GM12878 (cell line): ENCODE measurements around the gene EID1. TPM values are rescaled to one million over a fixed set of nuclear protein-coding genes. Genes with fewer than 3 reads are reported as not detected.

Experiments used
- ATAC-seq: fragments of 200-7000 bp; cut with Tn5 transposase; 3 replicates; pipeline ENCODE4 v1.9.1; 2020; ENCODE audit warnings: mild to moderate bottlenecking, moderate library complexity
- BruUV-seq: library from RNA; stranded (reverse); fragments of 400-500 nt; replicated peaks from 2 replicates; lab custom pipeline; 2021; lab: Mats Ljungman, UMichigan
- CTCF ChIA-PET: fragments of 300-600 bp; sonication (Branson Sonifier 250); formaldehyde crosslinking; extraction: SDS; loops from one replicate; lab custom pipeline; 2021; ENCODE audit warnings: inconsistent platforms; lab: Yijun Ruan, JAX
- POLR2A ChIA-PET: fragments of 350-600 bp; formaldehyde crosslinking; extraction: SDS; loops from one replicate; lab custom pipeline; 2021; ENCODE audit warnings: inconsistent platforms; lab: Charles Lee
- RAD21 ChIA-PET: fragments of 300-600 bp; sonication (Branson Sonifier 250); formaldehyde crosslinking; loops from one replicate; lab custom pipeline; 2023; ENCODE audit warnings: antibody characterized with exemption; ENCODE audit not compliant: unreplicated experiment; lab: Charles Lee
- SMC1A ChIA-PET: fragments of 300-600 bp; sonication (Branson Sonifier 250); formaldehyde crosslinking; loops from one replicate; lab custom pipeline; 2023; ENCODE audit not compliant: unreplicated experiment, uncharacterized antibody; lab: Charles Lee
- DNase-seq: peaks from one replicate; pipeline ENCODE4 v3.0.0-alpha.2; 2011; ENCODE audit warnings: low read depth, low spot score
- FAIRE-seq: peaks from 3 replicates; lab custom pipeline; 2011; peaks lifted over from hg19 to GRCh38; lab: Jason Lieb, UNC
- H2AFZ ChIP-seq: 2 replicates; pipeline ENCODE4 v1.6.0; 2011; ENCODE audit warnings: low read depth, low read length, control low read depth; ENCODE audit not compliant: control insufficient read depth
- H3K27ac ChIP-seq: 2 replicates; pipeline ENCODE4 v1.5.1; 2011; ENCODE audit warnings: control low read depth; ENCODE audit not compliant: control insufficient read depth, insufficient read depth
- H3K27me3 ChIP-seq, 2 experiments: replicated peaks in 1 of 2; 2 replicates each; pipeline versions ENCODE4 v1.6.0 to v1.6.1; 2011; ENCODE audit warnings: low read length in 1 of 2; ENCODE audit not compliant: control insufficient read depth in 2 of 2, insufficient read depth in 2 of 2
- H3K36me3 ChIP-seq, 2 experiments: 2 replicates each; pipeline ENCODE4 v1.5.1; 2011; ENCODE audit warnings: low read length in 1 of 2; ENCODE audit not compliant: control insufficient read depth in 2 of 2, insufficient read depth in 2 of 2
- H3K4me1 ChIP-seq: 2 replicates; pipeline ENCODE4 v1.6.1; 2011; ENCODE audit warnings: mild to moderate bottlenecking, low read length, moderate library complexity, mixed read lengths; ENCODE audit not compliant: control insufficient read depth, insufficient read depth
- H3K4me2 ChIP-seq: 2 replicates; pipeline ENCODE4 v1.6.0; 2011; ENCODE audit warnings: control low read depth; ENCODE audit not compliant: control insufficient read depth, insufficient read depth
- H3K4me3 ChIP-seq: fragments of 200-600 bp; sonication (generic); 2 replicates; pipeline ENCODE4 v1.5.1; 2016
- H3K79me2 ChIP-seq: 2 replicates; pipeline ENCODE4 v1.6.0; 2011; ENCODE audit warnings: low read length; ENCODE audit not compliant: control insufficient read depth, insufficient read depth
- H3K9ac ChIP-seq: 2 replicates; pipeline ENCODE4 v1.8.0; 2011; ENCODE audit warnings: low read length, control low read depth, mixed read lengths; ENCODE audit not compliant: control insufficient read depth, insufficient read depth
- H3K9me3 ChIP-seq: replicated peaks from 3 replicates; pipeline ENCODE4 v1.5.1; 2011; ENCODE audit warnings: mild to moderate bottlenecking, low read length; ENCODE audit not compliant: control insufficient read depth, insufficient read depth
- H4K20me1 ChIP-seq: 2 replicates; pipeline ENCODE4 v1.6.0; 2011; ENCODE audit not compliant: control insufficient read depth, insufficient read depth
- ESRRA ChIP-seq: IDR thresholded peaks from 2 replicates; pipeline ENCODE4 v1.6.1; 2012; ENCODE audit warnings: mild to moderate bottlenecking, low read length, improper control_type of control experiment
- WGBS: methylation state at CpG from one replicate; pipeline ENCODE4 v1.1.6; 2016; ENCODE audit warnings: low lambda C conversion rate; ENCODE audit not compliant: insufficient replicate concordance, insufficient coverage; ENCODE audit errors: missing lambda C conversion rate; 5-methylcytosine and 5-hydroxymethylcytosine counted together
- in situ Hi-C: fragments of 300-500 bp; cut with MboI; formaldehyde crosslinking; loops from 9 replicates; pipeline ENCODE4 v1.14.3; 2018; ENCODE audit warnings: mixed read lengths
- intact Hi-C: fragments of 100-400 bp; cut with micrococcal nuclease; formaldehyde crosslinking; loops from one replicate; pipeline ENCODE4 v1.14.2; 2022; ENCODE audit not compliant: unreplicated experiment
- polyA plus RNA-seq, 11 experiments: library from polyadenylated mRNA; depleted of rRNA in 4 of 11; unstranded in 6 of 11; stranded (reverse) in 5 of 11; fragments of >200 nt; fragmentation: Nextera tagmentation in 4 of 11; fragmentation: Illumina TruSeq in 1 of 11; extraction: Ambion mirVana in 4 of 11; extraction: Trizol in 1 of 11; gene quantifications; 1 replicate in 1 of 11; 2 replicates in 10 of 11; pipeline versions ENCODE4 v1.2.1 to v1.2.3, GENCODE V29; 2011 to 2016; ENCODE audit warnings: inconsistent platforms in 2 of 11, missing spikeins in 2 of 11, low read depth in 1 of 11
- total RNA-seq, 4 experiments: library from RNA; depleted of rRNA in 3 of 4; stranded (reverse); fragments of >200 nt in 3 of 4; fragmentation: Illumina TruSeq in 1 of 4; extraction: Trizol in 1 of 4; gene quantifications; 2 replicates each; pipeline versions ENCODE4 v1.2.1 to v1.2.3, GENCODE V29; 2013 to 2021
- TF ChIP-seq, protein P1 (sequence below): fragments of 450-650 bp; IDR thresholded peaks from 2 replicates; pipeline ENCODE4 v1.6.1; 2016; ENCODE audit warnings: mild to moderate bottlenecking, moderate library complexity, borderline replicate concordance

EID1 gene
- total and polyA plus RNA-seq, 10 of the 15 experiments (the other 5 are each of a cell fraction or from before 2014, with no cell fraction given): 45.6 to 210 (median 124) TPM

DNA sequence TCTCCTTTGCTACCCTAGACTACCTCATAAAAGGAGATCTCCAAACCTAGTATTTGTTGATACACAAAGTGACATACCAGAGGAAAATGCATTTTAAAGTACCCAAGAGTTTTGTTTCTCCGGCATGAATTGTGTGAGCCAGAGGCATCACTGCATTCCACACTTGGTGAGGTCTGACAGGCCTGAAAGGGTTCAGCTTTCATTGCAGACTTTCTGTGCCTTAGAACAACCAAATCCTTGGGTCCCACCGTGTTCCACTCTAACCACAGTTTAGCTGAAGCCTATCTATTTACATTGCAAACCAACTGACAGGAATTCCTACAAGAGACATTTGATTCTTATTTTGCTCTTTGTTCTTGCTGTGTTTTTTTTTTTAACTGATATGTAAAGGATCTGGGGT, 21.0 kb upstream of the EID1 start:
- no peaks in the 10 kb centered on the region for H3K9me3 ChIP-seq
- H3K27me3 ChIP-seq: no peaks in the 10 kb centered on the region
- H4K20me1 ChIP-seq: no peaks in the 10 kb centered on the region
- H3K27ac ChIP-seq: no peak overlapping the region
- TF ChIP-seq, protein P1, sequence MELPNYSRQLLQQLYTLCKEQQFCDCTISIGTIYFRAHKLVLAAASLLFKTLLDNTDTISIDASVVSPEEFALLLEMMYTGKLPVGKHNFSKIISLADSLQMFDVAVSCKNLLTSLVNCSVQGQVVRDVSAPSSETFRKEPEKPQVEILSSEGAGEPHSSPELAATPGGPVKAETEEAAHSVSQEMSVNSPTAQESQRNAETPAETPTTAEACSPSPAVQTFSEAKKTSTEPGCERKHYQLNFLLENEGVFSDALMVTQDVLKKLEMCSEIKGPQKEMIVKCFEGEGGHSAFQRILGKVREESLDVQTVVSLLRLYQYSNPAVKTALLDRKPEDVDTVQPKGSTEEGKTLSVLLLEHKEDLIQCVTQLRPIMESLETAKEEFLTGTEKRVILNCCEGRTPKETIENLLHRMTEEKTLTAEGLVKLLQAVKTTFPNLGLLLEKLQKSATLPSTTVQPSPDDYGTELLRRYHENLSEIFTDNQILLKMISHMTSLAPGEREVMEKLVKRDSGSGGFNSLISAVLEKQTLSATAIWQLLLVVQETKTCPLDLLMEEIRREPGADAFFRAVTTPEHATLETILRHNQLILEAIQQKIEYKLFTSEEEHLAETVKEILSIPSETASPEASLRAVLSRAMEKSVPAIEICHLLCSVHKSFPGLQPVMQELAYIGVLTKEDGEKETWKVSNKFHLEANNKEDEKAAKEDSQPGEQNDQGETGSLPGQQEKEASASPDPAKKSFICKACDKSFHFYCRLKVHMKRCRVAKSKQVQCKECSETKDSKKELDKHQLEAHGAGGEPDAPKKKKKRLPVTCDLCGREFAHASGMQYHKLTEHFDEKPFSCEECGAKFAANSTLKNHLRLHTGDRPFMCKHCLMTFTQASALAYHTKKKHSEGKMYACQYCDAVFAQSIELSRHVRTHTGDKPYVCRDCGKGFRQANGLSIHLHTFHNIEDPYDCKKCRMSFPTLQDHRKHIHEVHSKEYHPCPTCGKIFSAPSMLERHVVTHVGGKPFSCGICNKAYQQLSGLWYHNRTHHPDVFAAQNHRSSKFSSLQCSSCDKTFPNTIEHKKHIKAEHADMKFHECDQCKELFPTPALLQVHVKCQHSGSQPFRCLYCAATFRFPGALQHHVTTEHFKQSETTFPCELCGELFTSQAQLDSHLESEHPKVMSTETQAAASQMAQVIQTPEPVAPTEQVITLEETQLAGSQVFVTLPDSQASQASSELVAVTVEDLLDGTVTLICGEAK: no peak
- TF ChIP-seq ESRRA: no peak
- TF ChIP-seq, all 136 proteins: peak for 0
- 48% methylated on average over 2 of the region's 2 CpGs for whole genome bisulfite sequencing
- ATAC-seq (no peak), DNase-seq (no peak), FAIRE-seq (no peak)
- POLR2A ChIA-PET: interaction anchor here (1.0 kb wide), 1 partner anchor 46 kb away, joined by 5 read pairs; the partner anchor contains the start of gene CEP152
- CTCF ChIA-PET: interaction anchor here (0.6 to 0.9 kb wide), 2 partner anchors 104 to 109 kb away, joined by 3 read pairs; no protein-coding TSS in a partner anchor
- SMC1A ChIA-PET: interaction anchor here (0.9 to 7.3 kb wide), 5 partner anchors 109 to 501 kb away, joined by 3 to 112 read pairs (median 5); partner anchors contain the start of gene SHC4
- intact Hi-C loops: loop anchor here (10.0 kb wide), 1 partner anchor 1148 kb away; no protein-coding TSS in a partner anchor
- H3K4me3 ChIP-seq: no peak overlapping the region
- H2AFZ ChIP-seq: no peak overlapping the region
- H3K4me1 ChIP-seq: no peaks in the 10 kb centered on the region
- RAD21 ChIA-PET: interaction anchor here (1.1 kb wide), 2 partner anchors 109 to 498 kb away, joined by 3 to 4 read pairs; no protein-coding TSS in a partner anchor
- H3K36me3 ChIP-seq: no peaks in the 10 kb centered on the region
- no TSS peak for BruUV-seq
- no peaks in the 10 kb centered on the region for H3K79me2 ChIP-seq
- no peak overlapping the region for H3K4me2 ChIP-seq
- in situ Hi-C loops: no loop called here
- no peak overlapping the region for H3K9ac ChIP-seq
